SK-N-SH treated with all-trans-retinoic acid at 6 μM for 48 hours (cell line): ENCODE results near the gene L1CAM.
A peak's percentile ranks its signal among the peaks of the same experiment; 100 is the strongest.

Experiments
- ATAC-seq: fragments of 200-7000 bp; cut with Tn5 transposase; 3 replicates; pipeline ENCODE4 v1.9.1; 2020; ENCODE audit warnings: mild to moderate bottlenecking, moderate library complexity
- ARNTL ChIP-seq: fragments of 450-650 bp; formaldehyde crosslinking; IDR thresholded peaks from 2 replicates; pipeline ENCODE4 v1.5.0; 2020; ENCODE audit warnings: low read depth, mild to moderate bottlenecking, moderate library complexity, borderline replicate concordance
- BACH2 ChIP-seq: fragments of 250-450 bp; sonication (Bioruptor Pico); IDR thresholded peaks from 2 replicates; pipeline ENCODE4 v1.9.0; 2021; ENCODE audit warnings: mild to moderate bottlenecking, borderline replicate concordance
- CREB5 ChIP-seq: fragments of 250-450 bp; sonication (Bioruptor Pico); IDR thresholded peaks from 2 replicates; pipeline ENCODE4 v1.5.1; 2020; ENCODE audit warnings: low read depth, mild to moderate bottlenecking, moderate library complexity
- CSDC2 ChIP-seq: fragments of 250-450 bp; sonication (Bioruptor Pico); IDR thresholded peaks from 2 replicates; pipeline ENCODE4 v1.5.0; 2020; ENCODE audit warnings: mild to moderate bottlenecking, moderate library complexity
- CSRNP3 ChIP-seq: fragments of 250-450 bp; sonication (Bioruptor Pico); IDR thresholded peaks from 2 replicates; pipeline ENCODE4 v1.5.1; 2021; ENCODE audit warnings: mild to moderate bottlenecking, moderate library complexity
- GLIS3 ChIP-seq: fragments of 250-450 bp; sonication (Bioruptor Pico); IDR thresholded peaks from 2 replicates; pipeline ENCODE4 v1.5.0; 2020; ENCODE audit warnings: mild to moderate bottlenecking, moderate library complexity
- ISL1 ChIP-seq: fragments of 250-450 bp; sonication (Bioruptor Pico); IDR thresholded peaks from 2 replicates; pipeline ENCODE4 v2.1.2; 2022; ENCODE audit warnings: mild to moderate bottlenecking, moderate library complexity
- PATZ1 ChIP-seq: fragments of 250-450 bp; sonication (Bioruptor Pico); IDR thresholded peaks from 2 replicates; pipeline ENCODE4 v1.8.0; 2020; ENCODE audit warnings: mild to moderate bottlenecking, moderate library complexity, borderline replicate concordance
- POU6F1 ChIP-seq: fragments of 250-450 bp; sonication (Bioruptor Pico); IDR thresholded peaks from 2 replicates; pipeline ENCODE4 v1.8.0; 2021; ENCODE audit warnings: low read depth, mild to moderate bottlenecking, moderate library complexity, borderline replicate concordance
- RARB ChIP-seq: fragments of 250-450 bp; sonication (Bioruptor Pico); IDR thresholded peaks from 2 replicates; pipeline ENCODE4 v1.8.0; 2021; ENCODE audit warnings: mild to moderate bottlenecking, moderate library complexity
- SNAI2 ChIP-seq: fragments of 250-450 bp; sonication (Bioruptor Pico); IDR thresholded peaks from 2 replicates; pipeline ENCODE4 v1.5.0; 2020; ENCODE audit warnings: mild to moderate bottlenecking, moderate library complexity
- TCF4 ChIP-seq: fragments of 250-450 bp; sonication (Bioruptor Pico); IDR thresholded peaks from 2 replicates; pipeline ENCODE4 v1.8.0; 2021; ENCODE audit warnings: mild to moderate bottlenecking, moderate library complexity, borderline replicate concordance
- TSHZ2 ChIP-seq: fragments of 250-450 bp; sonication (Bioruptor Pico); IDR thresholded peaks from 2 replicates; pipeline ENCODE4 v1.5.0; 2020; ENCODE audit warnings: mild to moderate bottlenecking, moderate library complexity
- ZC3H10 ChIP-seq: fragments of 250-450 bp; sonication (Bioruptor Pico); IDR thresholded peaks from 2 replicates; pipeline ENCODE4 v1.5.1; 2021; ENCODE audit warnings: mild to moderate bottlenecking, moderate library complexity
- ZNF8 ChIP-seq: fragments of 450-650 bp; formaldehyde crosslinking; IDR thresholded peaks from 2 replicates; pipeline ENCODE4 v1.5.0; 2020; ENCODE audit warnings: mild to moderate bottlenecking, moderate library complexity

Gene L1CAM

GRCh38 chrX:153935326-153935851 lies 49.4 kb upstream of the L1CAM start (continued):
- TF ChIP-seq CREB5: no peak
- no peak for TF ChIP-seq CSDC2 (CRISPR knock-in tag)
- no peak for TF ChIP-seq CSRNP3 (CRISPR knock-in tag)
- TF ChIP-seq ARNTL (CRISPR knock-in tag): no peak
- TF ChIP-seq ISL1 (CRISPR knock-in tag): no peak
- no peak for TF ChIP-seq PATZ1

- TF ChIP-seq BACH2 (CRISPR knock-in tag) (no peak), CREB5 (no peak), SNAI2 (CRISPR knock-in tag) (no peak), POU6F1 (CRISPR knock-in tag) (no peak), ZC3H10 (no peak), PATZ1 (no peak), GLIS3 (CRISPR knock-in tag) (no peak), ARNTL (CRISPR knock-in tag) (no peak), ZNF8 (CRISPR knock-in tag) (no peak), TSHZ2 (CRISPR knock-in tag) (no peak), RARB (CRISPR knock-in tag) (no peak), TCF4 (CRISPR knock-in tag) (no peak)
- ATAC-seq: peak; percentile 95
Observed at GRCh38 chrX:153934762-153935325, 48.9 kb upstream of the L1CAM start, which contains the start of gene NAA10. Gene NAA10 (minus strand): TSS chrX:153935037. CDS start chrX:153934904, 133 bp downstream.
